Kidney capillary endothelial cell (primary cell): ENCODE measurements around the gene NLRP9.

Experiments used
- DNase-seq: peaks from one replicate; pipeline ENCODE4 v3.0.0-alpha.2; 2018; ENCODE audit warnings: low spot score

The NLRP9 gene

GRCh38 chr19:55703790-55704215 lies 34.4 kb downstream of the NLRP9 start:
- DNase-seq, result peak; percentile 19

- DNase-seq, result no peak
These were observed 36.0 kb downstream of the NLRP9 start for GRCh38 chr19:55702131-55702627.

- DNase-seq, result no peak
These were observed 37.4 kb downstream of the NLRP9 start for GRCh38 chr19:55700813-55701212.

- no peak for DNase-seq
These were observed 39.0 kb downstream of the NLRP9 start for GRCh38 chr19:55699221-55699620.

DNA sequence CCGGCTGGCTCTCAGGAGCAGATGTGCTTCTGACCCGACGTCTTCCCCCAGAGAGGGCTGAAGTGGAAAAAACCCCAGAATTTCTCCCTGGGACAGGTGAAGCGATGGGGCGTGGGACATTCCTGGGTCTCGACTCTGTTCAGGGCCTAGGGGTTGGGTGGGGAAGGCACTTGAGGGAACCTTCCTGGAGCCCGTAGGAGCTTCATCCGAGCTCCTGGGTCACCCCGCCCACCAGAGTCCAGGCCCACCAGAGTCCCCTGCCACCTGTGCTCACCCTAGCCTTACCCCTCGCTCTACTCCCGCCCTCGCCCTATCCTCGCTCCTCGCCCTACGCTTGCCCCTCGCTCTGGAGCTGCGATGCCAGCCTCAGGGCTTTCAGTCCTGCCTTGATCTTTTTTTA lies 39.9 kb downstream of the NLRP9 start:
- DNase-seq, result no peak

DNA sequence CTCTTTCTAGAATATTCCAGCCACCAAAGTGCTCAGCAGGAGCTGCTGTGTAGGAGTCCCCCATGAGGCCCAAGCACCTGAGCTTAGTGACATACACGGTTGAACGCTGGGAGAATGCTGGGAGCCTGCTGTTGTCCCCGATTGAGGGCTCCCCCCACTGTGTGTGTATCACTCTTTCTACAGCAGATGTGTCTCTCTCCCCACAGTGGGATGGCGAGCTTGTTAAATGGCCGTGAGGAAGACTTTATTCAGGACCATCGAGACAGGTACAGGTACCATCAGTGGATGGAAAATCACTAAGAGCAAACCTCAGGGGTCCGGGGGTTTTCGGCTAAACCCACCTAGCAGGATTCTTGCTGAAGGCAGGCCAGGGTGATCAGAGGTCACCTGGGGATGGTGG lies 40.5 kb downstream of the NLRP9 start:
- DNase-seq, result no peak

- no peak for DNase-seq
These were observed 41.1 kb downstream of the NLRP9 start for GRCh38 chr19:55697069-55697440.

DNA sequence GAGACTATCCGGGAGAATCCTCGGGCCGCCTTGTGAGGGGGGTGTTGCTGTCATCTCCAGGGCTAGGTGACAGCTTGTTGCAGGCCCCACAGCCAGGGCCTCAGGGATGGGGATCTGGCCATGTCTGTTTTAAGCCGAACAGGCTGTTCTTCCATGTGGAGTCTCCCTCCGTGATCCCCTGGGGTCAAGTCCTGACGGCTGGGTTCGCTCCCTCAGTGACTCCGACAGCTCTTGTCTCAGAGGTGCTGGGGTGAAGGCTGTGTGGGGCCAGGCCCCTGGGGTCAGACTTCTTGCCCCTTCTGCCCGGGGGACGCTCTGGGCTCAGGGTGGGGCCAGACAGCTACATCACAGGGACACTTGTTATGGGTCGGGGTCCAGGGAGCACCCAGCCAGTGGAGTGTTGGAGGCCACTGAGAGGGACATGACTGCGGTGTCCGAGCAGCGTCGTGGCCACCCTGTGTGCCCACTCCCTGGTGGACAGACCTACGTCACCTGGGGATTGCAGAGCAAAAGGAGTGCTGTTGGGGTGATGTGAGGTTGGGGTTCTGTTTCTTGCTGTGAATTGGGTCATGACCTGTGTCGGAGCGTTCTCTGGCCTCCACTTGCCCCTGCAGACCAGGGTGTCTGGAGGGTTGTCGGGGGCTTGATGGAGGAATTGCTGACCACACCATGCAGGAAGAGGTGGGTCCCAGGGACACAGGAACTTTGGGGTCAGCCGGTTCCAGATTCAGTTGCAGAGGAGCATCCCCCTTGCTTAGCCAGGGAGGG lies 41.7 kb downstream of the NLRP9 start:
- DNase-seq, result no peak

GRCh38 chr19:55695511-55696290 lies 42.5 kb downstream of the NLRP9 start:
- no peak for DNase-seq

DNA sequence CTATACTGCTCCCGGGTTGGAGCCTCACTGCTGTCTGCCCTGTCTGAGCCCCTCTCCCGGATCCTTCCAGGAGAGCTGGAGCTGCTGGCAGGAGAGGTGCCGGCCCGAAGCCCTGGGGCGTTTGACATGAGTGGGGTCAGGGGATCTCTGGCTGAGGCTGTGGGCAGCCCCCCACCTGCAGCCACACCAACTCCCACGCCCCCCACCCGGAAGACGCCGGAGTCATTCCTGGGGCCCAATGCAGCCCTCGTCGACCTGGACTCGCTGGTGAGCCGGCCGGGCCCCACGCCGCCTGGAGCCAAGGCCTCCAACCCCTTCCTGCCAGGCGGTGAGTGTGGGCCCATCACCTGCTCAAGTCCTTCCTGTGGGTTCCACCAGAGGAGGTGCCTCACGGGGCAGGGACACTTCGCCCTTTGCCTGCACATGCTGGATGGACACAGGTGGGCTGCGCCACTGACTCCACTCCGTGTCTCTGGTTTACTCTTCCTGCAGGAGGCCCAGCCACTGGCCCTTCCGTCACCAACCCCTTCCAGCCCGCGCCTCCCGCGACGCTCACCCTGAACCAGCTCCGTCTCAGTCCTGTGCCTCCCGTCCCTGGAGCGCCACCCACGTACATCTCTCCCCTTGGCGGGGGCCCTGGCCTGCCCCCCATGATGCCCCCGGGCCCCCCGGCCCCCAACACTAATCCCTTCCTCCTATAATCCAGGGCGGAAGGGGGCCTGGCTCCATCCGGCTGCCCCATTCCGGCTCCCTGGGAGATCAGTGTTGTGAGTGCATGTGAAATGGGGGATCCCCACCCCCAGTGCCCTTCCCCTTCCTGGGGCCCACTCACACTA lies 43.3 kb downstream of the NLRP9 start:
- DNase-seq, result no peak

- DNase-seq, result no peak
These were observed 44.0 kb downstream of the NLRP9 start for GRCh38 chr19:55694241-55694655.

DNA sequence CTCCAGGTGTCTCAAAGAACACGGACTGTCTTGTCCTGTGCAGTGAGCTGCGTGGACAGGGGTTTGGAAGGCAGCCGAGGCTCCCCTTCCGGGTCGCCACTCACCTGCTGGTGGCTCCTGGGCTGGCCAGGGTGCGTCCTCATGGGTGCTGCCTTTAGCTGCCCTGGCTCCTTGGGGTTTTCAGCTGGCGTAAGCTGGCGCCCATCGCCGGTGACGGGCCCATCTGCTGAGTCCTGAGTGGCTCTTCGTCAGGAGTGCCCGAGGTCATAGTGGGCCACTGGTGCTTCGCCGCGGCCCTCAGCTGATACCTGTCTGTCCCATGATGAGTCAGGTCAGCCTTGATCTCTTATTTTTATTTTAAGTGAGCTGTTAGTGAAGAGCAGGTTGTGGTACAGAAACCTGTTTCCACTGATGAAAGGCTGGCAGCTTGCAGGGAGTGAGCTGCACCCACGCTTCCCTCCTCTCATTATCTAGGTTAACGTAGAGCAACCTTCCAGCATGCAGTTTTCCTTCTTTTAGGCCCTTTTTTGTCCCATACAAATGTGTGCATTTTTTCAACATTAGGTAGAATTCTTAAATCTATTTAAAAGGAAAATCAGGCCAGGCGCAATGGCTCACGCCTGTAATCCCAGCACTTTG lies 44.7 kb downstream of the NLRP9 start:
- DNase-seq, result no peak

GRCh38 chr19:55692681-55693081 lies 45.5 kb downstream of the NLRP9 start:
- DNase-seq, result no peak

- DNase-seq, result no peak
These were observed 46.4 kb downstream of the NLRP9 start for GRCh38 chr19:55691561-55692481.

- DNase-seq, result no peak
These were observed 47.2 kb downstream of the NLRP9 start for GRCh38 chr19:55690769-55691545.

DNA sequence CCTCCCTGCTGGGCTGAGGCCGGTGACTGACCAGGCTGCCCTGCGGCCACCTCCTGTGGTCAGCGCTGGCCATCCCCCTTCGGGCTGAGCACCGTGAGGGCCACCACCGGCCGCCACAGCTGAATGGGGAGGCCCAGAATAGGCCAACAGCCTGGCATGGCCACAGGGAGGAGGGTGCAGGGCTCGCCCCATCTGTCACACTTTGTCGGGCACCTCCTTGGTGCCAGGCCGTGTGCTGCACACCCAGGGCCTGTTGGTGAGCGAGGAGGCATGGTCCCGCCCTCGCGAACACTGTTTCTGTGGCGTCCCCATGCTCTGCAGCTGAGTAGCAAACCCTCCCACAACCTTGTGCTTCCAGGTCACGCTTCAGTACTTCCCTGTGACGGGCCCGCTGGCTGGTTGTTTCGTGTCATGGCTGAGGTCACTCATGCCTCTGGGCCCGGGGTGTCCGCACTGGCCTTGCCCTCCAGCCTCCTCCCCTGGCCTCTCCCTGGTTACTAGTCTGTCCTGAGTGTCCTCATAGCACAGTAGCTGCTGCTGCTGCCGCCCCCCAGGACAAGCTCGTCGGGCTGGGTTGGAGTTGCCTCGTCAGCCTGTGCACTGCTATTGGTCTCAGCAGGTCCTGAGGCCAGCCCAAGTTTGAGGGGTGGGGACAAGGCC lies 48.0 kb downstream of the NLRP9 start:
- no peak for DNase-seq

DNA sequence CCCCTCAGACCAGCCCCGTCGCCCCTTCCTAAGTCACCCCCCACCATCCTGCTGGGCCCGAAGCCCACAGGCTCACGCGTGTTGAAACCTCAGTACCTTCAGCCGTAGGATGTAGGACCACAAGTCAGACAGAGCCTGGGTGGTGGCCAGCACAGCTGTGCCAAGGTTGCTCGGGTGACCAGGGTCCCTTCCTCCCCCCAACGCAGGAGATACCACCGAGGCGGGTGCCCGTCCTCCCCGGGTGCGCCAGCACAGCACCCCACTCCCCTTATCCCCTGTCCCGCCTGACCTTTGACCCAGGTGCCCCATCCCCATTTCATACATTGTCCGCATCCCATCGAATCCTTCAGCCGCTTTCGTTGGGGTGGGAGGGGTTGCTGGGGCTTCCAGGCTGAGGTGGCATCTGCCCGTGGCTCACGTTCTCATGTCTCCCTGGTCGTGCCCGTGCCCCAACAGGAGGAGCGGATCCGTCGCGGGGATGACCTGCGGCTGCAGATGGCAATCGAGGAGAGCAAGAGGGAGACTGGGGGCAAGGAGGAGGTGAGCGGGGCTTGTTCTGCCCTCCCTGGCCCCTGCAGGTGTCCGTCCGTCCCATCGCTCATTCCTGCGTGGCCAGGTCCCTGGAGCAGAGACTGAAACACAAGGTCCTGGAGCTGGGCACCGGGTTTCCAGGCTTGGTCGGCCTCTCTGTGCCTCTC lies 48.6 kb downstream of the NLRP9 start:
- DNase-seq, result no peak

DNA sequence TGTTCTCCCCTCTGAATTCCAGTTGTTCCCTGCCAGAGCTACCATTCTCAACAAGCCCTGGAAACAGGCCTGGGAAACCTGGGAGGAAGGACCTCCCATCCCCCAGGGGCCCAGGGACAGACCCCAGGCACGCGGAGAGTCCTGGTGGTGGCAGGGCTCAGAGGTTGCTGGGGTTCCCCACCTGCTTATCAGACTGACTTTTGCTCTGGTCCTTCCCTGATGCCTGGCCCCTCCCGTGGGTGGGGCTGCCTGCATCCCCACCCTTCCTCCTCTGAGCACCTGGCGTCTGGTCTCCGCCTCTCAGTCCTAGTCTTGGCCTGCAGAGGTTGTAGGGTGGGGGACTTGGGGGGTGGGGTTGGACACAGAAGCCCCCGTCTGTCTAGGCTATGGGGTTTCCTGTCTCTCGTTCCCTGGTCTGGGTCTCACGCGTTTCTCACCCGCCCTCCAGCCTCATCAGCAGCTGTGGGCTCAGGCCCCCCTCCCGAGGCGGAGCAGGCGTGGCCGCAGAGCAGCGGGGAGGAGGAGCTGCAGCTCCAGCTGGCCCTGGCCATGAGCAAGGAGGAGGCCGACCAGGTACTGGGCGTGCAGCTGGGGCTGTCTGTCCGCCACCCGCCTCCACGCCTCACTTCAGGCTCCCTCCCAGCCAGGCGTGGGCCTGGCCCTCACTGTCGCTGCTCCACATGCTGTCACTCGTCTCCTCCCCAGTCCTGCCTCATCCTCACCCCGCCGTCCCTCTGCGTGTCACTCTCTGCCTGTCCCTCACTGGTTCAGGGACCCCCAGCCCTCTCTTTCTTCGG lies 49.6 kb downstream of the NLRP9 start:
- no peak for DNase-seq
